OCI-LY7 (cell line): Measurements from ENCODE around the gene PPM1M. TPM values are rescaled to one million over a fixed set of nuclear protein-coding genes. Genes with fewer than 3 reads are reported as not detected.
A peak's percentile ranks its signal among the peaks of the same experiment; 100 is the strongest.

Experiments
- BruUV-seq: library from RNA; stranded (reverse); fragments of 400-500 nt; replicated peaks from 2 replicates; lab custom pipeline; 2021; lab: Mats Ljungman, UMichigan
- CTCF ChIA-PET: fragments of 300-600 bp; sonication (Branson Sonifier 250); formaldehyde crosslinking; loops from one replicate; lab custom pipeline; 2022; ENCODE audit warnings: antibody characterized with exemption; ENCODE audit not compliant: unreplicated experiment; lab: Charles Lee
- POLR2A ChIA-PET: fragments of 300-600 bp; sonication (Branson Sonifier 250); formaldehyde crosslinking; loops from one replicate; lab custom pipeline; 2022; ENCODE audit warnings: antibody characterized with exemption; lab: Charles Lee
- DNase-seq: peaks from one replicate; pipeline ENCODE4 v3.0.0-alpha.2; 2015; ENCODE audit warnings: low spot score
- H2AFZ ChIP-seq: fragments of 200-600 bp; sonication (generic), shearing (Covaris generic); 2 replicates; pipeline ENCODE4 v1.6.1; 2014; ENCODE audit warnings: mild to moderate bottlenecking, antibody characterized with exemption, low read length, moderate library complexity
- H3K27ac ChIP-seq: fragments of 200-600 bp; sonication (generic); 2 replicates; pipeline ENCODE4 v1.5.1; 2014; ENCODE audit warnings: mixed run types, low read depth, mild to moderate bottlenecking, moderate library complexity, low read length, inconsistent platforms; ENCODE audit not compliant: poor library complexity, severe bottlenecking
- H3K36me3 ChIP-seq: fragments of 200-600 bp; sonication (generic); 2 replicates; pipeline ENCODE4 v1.6.1; 2014; ENCODE audit warnings: mild to moderate bottlenecking, antibody characterized with exemption, low read length, moderate library complexity, mixed read lengths; ENCODE audit not compliant: insufficient read depth
- H3K4me1 ChIP-seq: fragments of 200-600 bp; sonication (generic); 2 replicates; pipeline ENCODE4 v1.5.1; 2014; ENCODE audit warnings: mild to moderate bottlenecking, low read length; ENCODE audit not compliant: insufficient read depth, poor library complexity, severe bottlenecking
- H3K4me2 ChIP-seq: fragments of 200-600 bp; sonication (generic); 2 replicates; pipeline ENCODE4 v1.6.1; 2014; ENCODE audit warnings: mild to moderate bottlenecking, low read length
- H3K4me3 ChIP-seq: fragments of 200-600 bp; sonication (generic); 2 replicates; pipeline ENCODE4 v1.5.1; 2014; ENCODE audit warnings: mild to moderate bottlenecking, low read depth, low read length; ENCODE audit not compliant: poor library complexity, severe bottlenecking
- H3K79me2 ChIP-seq: fragments of 200-600 bp; sonication (generic); 2 replicates; pipeline ENCODE4 v1.6.1; 2016; ENCODE audit warnings: low read depth, mild to moderate bottlenecking, low read length, moderate library complexity, mixed read lengths; ENCODE audit not compliant: insufficient read depth
- H3K9me2 ChIP-seq: fragments of 200-600 bp; sonication (generic); 2 replicates; pipeline ENCODE4 v1.6.1; 2016; ENCODE audit warnings: mild to moderate bottlenecking, low read length, mixed read lengths; ENCODE audit not compliant: insufficient read depth
- H3K9me3 ChIP-seq: fragments of 200-600 bp; sonication (generic); 2 replicates; pipeline ENCODE4 v1.6.1; 2014; ENCODE audit warnings: mild to moderate bottlenecking, mixed run types, low read length, mixed read lengths
- H4K20me1 ChIP-seq: fragments of 200-600 bp; sonication (generic); 2 replicates; pipeline ENCODE4 v1.6.1; 2014; ENCODE audit warnings: mild to moderate bottlenecking, antibody characterized with exemption, low read length, moderate library complexity, mixed read lengths; ENCODE audit not compliant: insufficient read depth
- CTCF ChIP-seq: fragments of 200-600 bp; sonication (generic); conservative IDR thresholded peaks from 2 replicates; pipeline ENCODE4 v1.5.1; 2014; ENCODE audit warnings: mild to moderate bottlenecking, antibody characterized with exemption, low read length, moderate library complexity, mixed read lengths
- EZH2phosphoT487 ChIP-seq: fragments of 200-600 bp; sonication (generic); IDR thresholded peaks from 2 replicates; pipeline ENCODE4 v1.6.1; 2018; ENCODE audit warnings: low read depth, borderline replicate concordance, mild to moderate bottlenecking, mixed run types, antibody characterized with exemption, low read length, moderate library complexity, mixed read lengths
- intact Hi-C: fragments of 100-400 bp; cut with micrococcal nuclease; formaldehyde crosslinking; loops from one replicate; pipeline ENCODE4 v1.10.0; 2022; ENCODE audit not compliant: unreplicated experiment
- total RNA-seq, 2 experiments: library from RNA; depleted of rRNA in 1 of 2; stranded (reverse); fragments of >200 nt in 1 of 2; shearing (Covaris generic) in 1 of 2; gene quantifications; 2 replicates each; pipeline ENCODE4 v1.2.3, GENCODE V29; 2014 to 2022

Gene PPM1M
- total RNA-seq, 2 experiments from 2014 or later: 4.4 to 15.6 TPM

- Histone ChIP-seq H2AFZ (no peak within 1 kb of the TSS), H3K27ac (peak within 1 kb of the TSS; percentile 91), H3K4me3 (peak within 1 kb of the TSS; percentile 73), H3K9me2 (no peaks in the 10 kb centered on the region), H3K4me1 (peaks cover 38% of the 10 kb centered on the region), H3K9me3 (no peaks in the 10 kb centered on the region), H4K20me1 (no peaks in the 10 kb centered on the region), H3K4me2 (peak within 1 kb of the TSS; percentile 90), H3K36me3 (peaks cover 57% of the 10 kb centered on the region), H3K79me2 (peaks cover 22% of the 10 kb centered on the region; the same call in 1 of the 2 replicates)
- intact Hi-C loops: loop anchor here (1.0 to 5.0 kb wide), 4 partner anchors 14 to 222 kb away; partner anchors contain the start of genes POC1A, SEMA3G, TWF2 and WDR82
- POLR2A ChIA-PET: interaction anchor here (0.5 to 2.5 kb wide), 24 partner anchors 9 to 383 kb away, joined by 3 to 27 read pairs (median 3); partner anchors contain the start of genes DUSP7, GLYCTK, TWF2 and WDR82
- TF ChIP-seq EZH2phosphoT487 (no peak), CTCF (no peak)
- CTCF ChIA-PET: interaction anchor here (0.5 to 1.2 kb wide), 7 partner anchors 9 to 841 kb away, joined by 3 to 8 read pairs (median 4); partner anchors contain the start of genes MANF and TWF2
- no TSS peak for BruUV-seq
- peak; percentile 96 for DNase-seq
These were observed 19.9 kb upstream of the PPM1M start, which contains the start of gene TLR9 for GRCh38 chr3:52225452-52226228. Gene TLR9, minus strand, starts transcription at chr3:52225645. Its CDS starts 116 bp downstream, at chr3:52225529.

- Histone ChIP-seq H3K9me3 (no peaks in the 10 kb centered on the region), H4K20me1 (no peaks in the 10 kb centered on the region), H3K9me2 (no peaks in the 10 kb centered on the region), H3K4me3 (peak overlapping the region; percentile 73), H3K36me3 (peaks cover 57% of the 10 kb centered on the region), H2AFZ (no peak overlapping the region), H3K27ac (peak overlapping the region; percentile 91), H3K79me2 (peaks cover 22% of the 10 kb centered on the region; the same call in 1 of the 2 replicates), H3K4me2 (peak overlapping the region; percentile 90), H3K4me1 (peaks cover 37% of the 10 kb centered on the region)
- TF ChIP-seq CTCF (peak; percentile 44), EZH2phosphoT487 (no peak)
- ChIA-PET CTCF (interaction anchor here (1.2 kb wide), 2 partner anchors 11 to 13 kb away, joined by 4 to 8 read pairs; partner anchors contain the start of gene TWF2), POLR2A (interaction anchor here (0.8 to 2.5 kb wide), 14 partner anchors 11 to 170 kb away, joined by 3 to 27 read pairs (median 4); partner anchors contain the start of genes DUSP7, GLYCTK, TWF2 and WDR82)
- peak; percentile 63 for DNase-seq
- intact Hi-C loops: loop anchor here (1.0 to 5.0 kb wide), 3 partner anchors 13 to 221 kb away; partner anchors contain the start of genes POC1A, SEMA3G and TWF2
- no TSS peak for BruUV-seq
These were observed 19.2 kb upstream of the PPM1M start for GRCh38 chr3:52226229-52226817.
